Mammary epithelial cell (primary cell): ENCODE measurements around the gene PTPRM.

ENCODE experiments used
- CTCF ChIP-seq, 2 donors: IDR thresholded peaks in 1 of 2; conservative IDR thresholded peaks in 1 of 2; 2 replicates each; pipeline ENCODE4 v1.5.1; 2011 to 2012; ENCODE audit warnings: inconsistent platforms in 2 of 2, low read length in 2 of 2, mild to moderate bottlenecking in 2 of 2, control low read depth in 1 of 2, low read depth in 1 of 2; ENCODE audit not compliant: insufficient read depth in 1 of 2; ENCODE audit errors: extremely low read depth in 1 of 2
- EZH2 ChIP-seq: IDR thresholded peaks from 2 replicates; pipeline ENCODE4 v1.6.1; 2012; ENCODE audit warnings: low read length, inconsistent platforms, borderline replicate concordance

GRCh38 chr18:7957297-7957696 lies 390.2 kb downstream of the PTPRM start:
- TF ChIP-seq CTCF (conservative IDR thresholded peaks at IDR 0.05 in 1 of 2, IDR thresholded peaks at IDR 0.05 in 1 of 2; ENCODE audit: extremely low read depth in 1 of 2, insufficient read depth in 1 of 2, low read depth in 1 of 2, low read length in 2 of 2), result no peak
- no peak for TF ChIP-seq EZH2
